ENCODE results near the gene VPS9D1. TPM values are rescaled to one million over a fixed set of nuclear protein-coding genes. Genes with fewer than 3 reads are reported as not detected.

The VPS9D1 gene
- total and polyA plus RNA-seq, 2 of the 4 experiments (the other 2 are of a cell fraction): 1.8 to 20.3 TPM

DNA sequence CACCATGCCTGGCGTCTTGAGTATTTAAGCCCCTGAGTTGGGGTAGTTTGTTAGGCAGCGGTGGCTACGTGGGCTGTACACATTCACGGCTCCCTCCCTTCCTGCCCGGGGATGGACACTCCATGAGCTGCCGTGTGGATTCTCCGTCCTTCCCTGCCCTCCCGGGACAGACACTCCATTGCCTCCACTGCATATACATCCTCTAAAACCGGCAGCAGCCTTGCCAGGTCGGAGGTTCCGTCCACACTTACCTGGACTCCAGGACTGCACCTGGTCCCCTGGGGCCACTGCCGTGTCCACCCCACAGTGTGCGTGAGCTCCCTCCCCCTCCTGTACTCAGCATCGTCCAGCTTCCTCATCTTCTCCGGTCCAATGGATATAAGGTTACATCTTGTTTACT, 15.7 kb downstream of the VPS9D1 start:
- Histone ChIP-seq H3K9ac (ENCODE audit: low read depth, low read length) (no peak overlapping the region), H3K79me1 (ENCODE audit: low read depth in 1 of 2, low read length in 2 of 2) (peaks cover 5 to 8% of the 10 kb centered on the region in 2 experiments; a peak in 2 of 4 replicates), H2AK9ac (replicated peaks; ENCODE audit: low read depth, low read length, poor library complexity) (peak overlapping the region; percentile 55), H3K56ac (ENCODE audit: extremely low read depth, insufficient read depth, low read length) (no peak overlapping the region), H3K18ac (ENCODE audit: low read depth, low read length) (no peak overlapping the region), H2BK5ac (ENCODE audit: low read depth, low read length, poor library complexity, severe bottlenecking) (no peak overlapping the region), H3K9me3 (ENCODE audit: control insufficient read depth, insufficient read depth, low read length) (no peaks in the 10 kb centered on the region), H3K9me1 (ENCODE audit: insufficient read depth, low read length) (no peaks in the 10 kb centered on the region), H2BK20ac (ENCODE audit: low read depth, low read length) (no peak overlapping the region), H4K8ac (ENCODE audit: low read depth in 2 of 2, low read length in 2 of 2) (no peak overlapping the region), H3K27me3 (ENCODE audit: control insufficient read depth, insufficient read depth, low read length) (no peaks in the 10 kb centered on the region), H2AFZ (replicated peaks; ENCODE audit: low read length, poor library complexity) (peak overlapping the region; percentile 8), H3K14ac (replicated peaks; ENCODE audit: low read depth, low read length) (no peak overlapping the region), H3K4me3 (ENCODE audit: insufficient read depth, low read depth, low read length) (no peak overlapping the region), H4K91ac (ENCODE audit: insufficient read depth, low read depth, low read length) (no peak overlapping the region), H3K4me1 (ENCODE audit: control insufficient read depth, insufficient read depth, low read length) (peaks cover 10% of the 10 kb centered on the region), H3K27ac (ENCODE audit: insufficient read depth, low read length) (no peak overlapping the region), H4K5ac (ENCODE audit: low read depth, low read length) (no peak overlapping the region), H3K4ac (ENCODE audit: low read depth, low read length) (no peak overlapping the region), H2BK120ac (ENCODE audit: low read depth, low read length) (no peak overlapping the region), H2BK15ac (ENCODE audit: low read depth, low read length) (no peak overlapping the region), H4K20me1 (ENCODE audit: insufficient read depth, low read length) (peaks cover 8% of the 10 kb centered on the region), H2AK5ac (ENCODE audit: low read depth, low read length) (peak overlapping the region; percentile 2; the same call in 1 of the 2 replicates), H3K23ac (ENCODE audit: low read depth, low read length) (no peak overlapping the region), H3K4me2 (ENCODE audit: low read depth, low read length) (no peak overlapping the region), H3K36me3 (ENCODE audit: control insufficient read depth, insufficient read depth, low read length) (peaks cover 12% of the 10 kb centered on the region; the same call in 1 of the 2 replicates)
- no peak for TF ChIP-seq MAFK (IDR thresholded peaks at IDR 0.05; ENCODE audit: low read depth, low read length)
- no peak for TF ChIP-seq RFX5 (IDR thresholded peaks at IDR 0.05; ENCODE audit: low read depth, low read length)
- TF ChIP-seq RCOR1 (IDR thresholded peaks at IDR 0.05; ENCODE audit: insufficient replicate concordance, low read length): no peak
- no peak for TF ChIP-seq CEBPB (IDR thresholded peaks at IDR 0.05; ENCODE audit: low read depth, low read length)
- TF ChIP-seq, protein P1, sequence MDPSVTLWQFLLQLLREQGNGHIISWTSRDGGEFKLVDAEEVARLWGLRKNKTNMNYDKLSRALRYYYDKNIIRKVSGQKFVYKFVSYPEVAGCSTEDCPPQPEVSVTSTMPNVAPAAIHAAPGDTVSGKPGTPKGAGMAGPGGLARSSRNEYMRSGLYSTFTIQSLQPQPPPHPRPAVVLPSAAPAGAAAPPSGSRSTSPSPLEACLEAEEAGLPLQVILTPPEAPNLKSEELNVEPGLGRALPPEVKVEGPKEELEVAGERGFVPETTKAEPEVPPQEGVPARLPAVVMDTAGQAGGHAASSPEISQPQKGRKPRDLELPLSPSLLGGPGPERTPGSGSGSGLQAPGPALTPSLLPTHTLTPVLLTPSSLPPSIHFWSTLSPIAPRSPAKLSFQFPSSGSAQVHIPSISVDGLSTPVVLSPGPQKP (IDR thresholded peaks at IDR 0.05; ENCODE audit: borderline replicate concordance, low read depth, low read length): no peak
- no peak for TF ChIP-seq SMC3 (IDR thresholded peaks at IDR 0.05; ENCODE audit: low read depth, low read length)
- TF ChIP-seq FOS (IDR thresholded peaks at IDR 0.05; ENCODE audit: low read depth, low read length): no peak
- no peak for TF ChIP-seq MAZ (IDR thresholded peaks at IDR 0.05; ENCODE audit: borderline replicate concordance, low read depth, low read length)
- no peak for TF ChIP-seq MXI1 (IDR thresholded peaks at IDR 0.05; ENCODE audit: borderline replicate concordance, low read depth, low read length)
- no peak for TF ChIP-seq NFE2L2 (IDR thresholded peaks at IDR 0.05; ENCODE audit: low read depth, low read length)
- TF ChIP-seq CHD1 (IDR thresholded peaks at IDR 0.05; ENCODE audit: low read depth, low read length): no peak
- TF ChIP-seq, protein P2, sequence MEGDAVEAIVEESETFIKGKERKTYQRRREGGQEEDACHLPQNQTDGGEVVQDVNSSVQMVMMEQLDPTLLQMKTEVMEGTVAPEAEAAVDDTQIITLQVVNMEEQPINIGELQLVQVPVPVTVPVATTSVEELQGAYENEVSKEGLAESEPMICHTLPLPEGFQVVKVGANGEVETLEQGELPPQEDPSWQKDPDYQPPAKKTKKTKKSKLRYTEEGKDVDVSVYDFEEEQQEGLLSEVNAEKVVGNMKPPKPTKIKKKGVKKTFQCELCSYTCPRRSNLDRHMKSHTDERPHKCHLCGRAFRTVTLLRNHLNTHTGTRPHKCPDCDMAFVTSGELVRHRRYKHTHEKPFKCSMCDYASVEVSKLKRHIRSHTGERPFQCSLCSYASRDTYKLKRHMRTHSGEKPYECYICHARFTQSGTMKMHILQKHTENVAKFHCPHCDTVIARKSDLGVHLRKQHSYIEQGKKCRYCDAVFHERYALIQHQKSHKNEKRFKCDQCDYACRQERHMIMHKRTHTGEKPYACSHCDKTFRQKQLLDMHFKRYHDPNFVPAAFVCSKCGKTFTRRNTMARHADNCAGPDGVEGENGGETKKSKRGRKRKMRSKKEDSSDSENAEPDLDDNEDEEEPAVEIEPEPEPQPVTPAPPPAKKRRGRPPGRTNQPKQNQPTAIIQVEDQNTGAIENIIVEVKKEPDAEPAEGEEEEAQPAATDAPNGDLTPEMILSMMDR (conservative IDR thresholded peaks at IDR 0.05; ENCODE audit: low read depth, low read length): no peak
- no peak for TF ChIP-seq USF2 (IDR thresholded peaks at IDR 0.05; ENCODE audit: low read depth, low read length)
- no peak for TF ChIP-seq POLR2A (IDR thresholded peaks at IDR 0.05; ENCODE audit: low read depth, low read length)
- no peak for TF ChIP-seq BHLHE40 (IDR thresholded peaks at IDR 0.05; ENCODE audit: low read depth, low read length)
- TF ChIP-seq RAD21 (IDR thresholded peaks at IDR 0.05; ENCODE audit: low read length): no peak
- dilution Hi-C loops (cut with HindIII; ENCODE audit: low sequenced_read_pairs, unreplicated experiment) (no loop called here), in situ Hi-C loops (cut with MboI; ENCODE audit: low sequenced_read_pairs) (no loop called here), intact Hi-C loops (cut with micrococcal nuclease) (no loop called here)
- BruUV-seq (replicated peaks): no TSS peak
- ChIA-PET CTCF (interaction anchor here (1.3 kb wide), 1 partner anchor 10 kb away, joined by 6 read pairs; no protein-coding TSS in a partner anchor), POLR2A (ENCODE audit: unreplicated experiment) (no interaction called here)
- ATAC-seq (ENCODE audit: low read depth) (no peak), DNase-seq (no peak)
- whole genome bisulfite sequencing, 2 experiments (ENCODE audit: extremely low coverage in 2 of 2, insufficient read length in 1 of 2): 87% methylated on average over 7 of the region's 15 CpGs; no CpG with 5 or more reads in 1 of the 2 experiments

All from IMR-90 (cell line).